Thymus (tissue), 11 donors: ENCODE results near the gene EHBP1. TPM values are rescaled to one million over a fixed set of nuclear protein-coding genes. Genes with fewer than 3 reads are reported as not detected.

Source experiments
- DNase-seq, 9 donors: peaks; one replicate each; pipeline ENCODE4 v3.0.0-alpha.2; 2013; ENCODE audit warnings: low spot score in 9 of 9, low read depth in 6 of 9, missing footprints in 1 of 9
- H3K27ac ChIP-seq, 2 donors: one replicate each; pipeline ENCODE4 v1.5.1; 2013; ENCODE audit warnings: control low read depth in 1 of 2, low read depth in 1 of 2, low read length in 1 of 2, mild to moderate bottlenecking in 1 of 2, moderate library complexity in 1 of 2
- H3K27me3 ChIP-seq, 2 donors: one replicate each; pipeline ENCODE4 v1.5.1; 2013; ENCODE audit warnings: low read length in 1 of 2; ENCODE audit not compliant: control insufficient read depth in 2 of 2, insufficient read depth in 1 of 2
- H3K36me3 ChIP-seq, 2 donors: one replicate each; pipeline ENCODE4 v1.5.1; 2013; ENCODE audit warnings: low read length in 1 of 2, mild to moderate bottlenecking in 1 of 2, moderate library complexity in 1 of 2; ENCODE audit not compliant: control insufficient read depth in 2 of 2, insufficient read depth in 2 of 2
- H3K4me1 ChIP-seq, 2 donors: one replicate each; pipeline ENCODE4 v1.5.1; 2013; ENCODE audit warnings: low read length in 2 of 2; ENCODE audit not compliant: control insufficient read depth in 2 of 2, insufficient read depth in 2 of 2
- H3K4me3 ChIP-seq, 2 donors: one replicate each; pipeline ENCODE4 v1.5.1; 2013; ENCODE audit warnings: low read length in 2 of 2, control low read depth in 1 of 2, mild to moderate bottlenecking in 1 of 2
- H3K9me3 ChIP-seq, 2 donors: one replicate each; pipeline ENCODE4 v1.5.1; 2013; ENCODE audit warnings: low read length in 1 of 2, mild to moderate bottlenecking in 1 of 2; ENCODE audit not compliant: control insufficient read depth in 2 of 2, insufficient read depth in 1 of 2
- WGBS: extraction: QIAGEN DNeasy Blood & Tissue Kit; methylation state at CpG from one replicate; pipeline ENCODE4 v1.1.7; 2013; 5-methylcytosine and 5-hydroxymethylcytosine counted together
- polyA plus RNA-seq: library from polyadenylated mRNA; stranded (reverse); fragments of 200-250 nt; gene quantifications from one replicate; pipeline ENCODE4 v1.2.3, GENCODE V29; 2013
- total RNA-seq: library from RNA; stranded (reverse); fragments of 120-200 nt; gene quantifications from one replicate; pipeline ENCODE4 v1.2.4, GENCODE V29; 2013
- donor health status: healthy.

EHBP1 gene
- total and polyA plus RNA-seq, 2 donors = 11.2 to 19.5 TPM

DNA sequence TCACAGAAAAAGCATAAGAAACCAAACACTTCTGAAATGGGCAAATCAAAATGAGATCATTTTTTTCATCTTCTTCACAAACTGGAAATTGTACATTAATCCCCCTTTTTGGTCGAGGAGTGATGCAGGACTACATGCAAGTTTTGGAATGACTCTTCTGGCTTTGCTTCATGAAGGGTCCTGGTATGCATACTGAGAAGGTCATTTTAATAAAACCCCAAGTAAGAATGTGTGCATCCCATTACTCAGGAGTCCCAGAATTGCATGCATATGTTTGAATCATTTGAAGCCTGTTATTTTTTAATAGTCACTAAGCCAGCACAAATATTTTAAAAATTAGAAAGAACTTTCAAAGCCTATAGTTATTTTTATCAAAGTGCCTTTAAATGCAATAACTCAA, 16.7 kb upstream of the EHBP1 start:
- H3K4me1 ChIP-seq = no peaks in the 10 kb centered on the region

GRCh38 chr2:62691186-62691585, 14.3 kb upstream of the EHBP1 start:
- no peaks in the 10 kb centered on the region for H3K27me3 ChIP-seq

More for the DNA sequence above, 16.7 kb upstream of the EHBP1 start:
- no peaks in the 10 kb centered on the region for H3K27me3 ChIP-seq
- no peaks in the 10 kb centered on the region for H3K36me3 ChIP-seq
- WGBS = 89% methylated on average over 1 of the region's 1 CpG
- H3K9me3 ChIP-seq = no peaks in the 10 kb centered on the region
- no peak for DNase-seq
- no peak overlapping the region for H3K27ac ChIP-seq
- no peak overlapping the region for H3K4me3 ChIP-seq

GRCh38 chr2:62692225-62692624, 13.3 kb upstream of the EHBP1 start:
- H3K4me1 ChIP-seq = no peaks in the 10 kb centered on the region
- H3K9me3 ChIP-seq = no peaks in the 10 kb centered on the region
- no peak overlapping the region for H3K27ac ChIP-seq
- H3K4me3 ChIP-seq = no peak overlapping the region
- no peaks in the 10 kb centered on the region for H3K27me3 ChIP-seq
- DNase-seq = no peak
- no peaks in the 10 kb centered on the region for H3K36me3 ChIP-seq

More at GRCh38 chr2:62691186-62691585, 14.3 kb upstream of the EHBP1 start:
- H3K27ac ChIP-seq = no peak overlapping the region
- H3K9me3 ChIP-seq = no peaks in the 10 kb centered on the region
- no peak overlapping the region for H3K4me3 ChIP-seq
- H3K4me1 ChIP-seq = no peaks in the 10 kb centered on the region
- 95% methylated on average over 2 of the region's 2 CpGs for WGBS
- no peaks in the 10 kb centered on the region for H3K36me3 ChIP-seq
- no peak for DNase-seq

DNA sequence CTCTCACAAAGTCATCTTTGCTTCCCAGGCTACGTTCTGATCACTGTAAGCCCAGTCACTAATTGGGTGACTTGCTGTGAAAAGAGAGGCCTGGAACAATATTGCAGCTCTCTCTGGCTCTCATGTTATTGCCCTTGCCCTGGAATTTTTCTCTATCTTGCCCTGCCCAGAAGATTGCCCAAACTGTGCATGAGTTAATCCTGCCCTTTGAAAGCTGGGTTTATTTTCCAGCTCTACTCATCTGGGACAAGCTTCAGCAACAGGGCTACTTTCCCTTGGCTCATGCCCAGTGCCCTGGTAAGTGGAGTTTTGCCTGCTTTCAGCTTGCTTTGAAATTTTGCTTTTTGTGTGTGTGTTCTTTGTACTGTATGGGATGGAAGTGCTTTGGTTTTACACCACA, 6.9 kb upstream of the EHBP1 start:
- no peaks in the 10 kb centered on the region for H3K9me3 ChIP-seq
- H3K4me3 ChIP-seq = no peak overlapping the region
- H3K27me3 ChIP-seq = no peaks in the 10 kb centered on the region
- no peak overlapping the region for H3K27ac ChIP-seq
- no peak for DNase-seq
- H3K36me3 ChIP-seq = no peaks in the 10 kb centered on the region
- 97% methylated on average over 1 of the region's 1 CpG for WGBS
- no peaks in the 10 kb centered on the region for H3K4me1 ChIP-seq

DNA sequence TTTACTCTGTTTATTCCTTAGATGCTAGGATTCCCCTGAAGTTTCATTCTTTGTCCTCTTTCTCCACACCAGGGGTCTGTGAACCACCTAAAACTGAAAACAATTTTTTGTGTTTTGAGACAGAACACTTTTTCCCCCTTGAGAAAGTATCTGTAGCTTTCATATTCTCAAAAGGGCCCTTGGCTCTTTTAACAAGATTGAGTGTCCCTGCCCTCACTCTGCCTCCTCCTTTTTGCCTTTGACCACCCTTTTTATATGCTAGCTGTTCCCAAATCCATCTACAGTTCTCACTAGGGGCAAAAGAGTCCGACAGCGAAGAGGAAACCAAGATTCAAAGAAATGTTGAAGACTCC, 883 bp upstream of the EHBP1 start:
- peak overlapping the region; percentile 66 to 84 for H3K4me3 ChIP-seq
- peak in 2 of 9 donors; percentile 7 to 9 for DNase-seq
- 8% methylated on average over 2 of the region's 2 CpGs for WGBS
- H3K36me3 ChIP-seq = peaks cover 0 to 2% of the 10 kb centered on the region in 2 donors
- H3K27ac ChIP-seq = peak overlapping the region in 1 of 2 donors; percentile 76
- H3K9me3 ChIP-seq = no peaks in the 10 kb centered on the region
- peaks cover 4 to 9% of the 10 kb centered on the region in 2 donors for H3K4me1 ChIP-seq
- H3K27me3 ChIP-seq = no peaks in the 10 kb centered on the region

GRCh38 chr2:62705859-62706720, 577 bp downstream of the EHBP1 start:
- WGBS = 3% methylated on average over 57 of the region's 57 CpGs
- peak in 6 of 9 donors; percentile 20 to 67 (median 36) for DNase-seq
- no peaks in the 10 kb centered on the region for H3K9me3 ChIP-seq
- H3K4me3 ChIP-seq = peak overlapping the region; percentile 66 to 84
- peaks cover 0 to 2% of the 10 kb centered on the region in 2 donors for H3K36me3 ChIP-seq
- peak overlapping the region in 1 of 2 donors; percentile 74 for H3K27ac ChIP-seq
- peaks cover 4 to 9% of the 10 kb centered on the region in 2 donors for H3K4me1 ChIP-seq
- H3K27me3 ChIP-seq = no peaks in the 10 kb centered on the region

DNA sequence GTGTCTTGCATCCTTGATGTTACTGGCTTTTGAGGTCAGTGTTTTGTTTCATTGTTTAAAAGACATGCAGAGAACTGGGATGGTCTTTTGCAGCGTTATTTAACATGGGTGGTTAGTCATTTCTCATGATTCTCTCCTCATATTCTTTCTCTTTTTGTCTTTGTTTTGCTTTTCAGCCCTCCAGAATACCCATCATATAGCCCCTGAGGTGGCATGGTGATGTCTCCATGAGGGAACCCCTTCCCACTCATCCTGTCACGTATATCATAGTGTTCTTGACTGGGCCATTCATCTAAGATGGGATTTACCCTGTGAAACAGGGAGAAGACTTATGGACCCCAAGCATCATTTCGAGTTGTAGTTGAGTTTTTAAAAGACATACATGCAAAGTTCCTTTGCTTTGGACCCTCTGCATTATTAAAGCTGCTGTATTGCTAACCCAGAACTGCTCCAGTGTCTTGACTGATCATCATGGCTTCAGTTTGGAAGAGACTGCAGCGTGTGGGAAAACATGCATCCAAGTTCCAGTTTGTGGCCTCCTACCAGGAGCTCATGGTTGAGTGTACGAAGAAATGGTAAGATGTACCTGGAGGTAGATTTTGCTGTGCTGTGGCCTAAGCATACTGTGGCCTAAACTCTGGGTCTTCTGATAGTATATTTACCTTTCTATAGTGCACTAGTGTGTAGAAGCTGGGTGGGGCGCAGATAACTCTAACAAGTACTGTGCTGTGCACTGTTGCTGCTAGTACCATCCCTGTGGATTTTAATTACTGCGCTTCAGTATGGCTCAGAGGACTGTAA, 1.4 kb downstream of the EHBP1 start:
- peak in 1 of 9 donors; percentile 1 for DNase-seq
- Histone ChIP-seq H3K4me3 (peak overlapping the region; percentile 66 to 84), H3K36me3 (peaks cover 0 to 2% of the 10 kb centered on the region in 2 donors), H3K27me3 (no peaks in the 10 kb centered on the region), H3K27ac (no peak overlapping the region), H3K9me3 (no peaks in the 10 kb centered on the region), H3K4me1 (peaks cover 4 to 9% of the 10 kb centered on the region in 2 donors)
- 93% methylated on average over 7 of the region's 7 CpGs for WGBS

GRCh38 chr2:62708751-62709150, 3.2 kb downstream of the EHBP1 start:
- 100% methylated on average over 1 of the region's 1 CpG for WGBS
- DNase-seq = no peak
- Histone ChIP-seq H3K27me3 (no peaks in the 10 kb centered on the region), H3K9me3 (no peaks in the 10 kb centered on the region), H3K4me3 (no peak overlapping the region), H3K4me1 (peaks cover 4 to 9% of the 10 kb centered on the region in 2 donors), H3K36me3 (peaks cover 0 to 2% of the 10 kb centered on the region in 2 donors), H3K27ac (no peak overlapping the region)
